GM12865 (cell line): ENCODE measurements around the gene GSK3A.
A peak's percentile ranks its signal among the peaks of the same experiment; 100 is the strongest.

Source experiments
- DNase-seq: peaks from one replicate; pipeline ENCODE4 v3.0.0; 2010; ENCODE audit warnings: low read depth
- H3K4me3 ChIP-seq: 2 replicates; pipeline ENCODE4 v1.5.1; 2011; ENCODE audit warnings: mild to moderate bottlenecking, low read depth, low read length, control low read depth
- TF ChIP-seq, protein P1 (sequence below): IDR thresholded peaks from 2 replicates; pipeline ENCODE4 v1.5.1; 2011; ENCODE audit warnings: low read length, control low read depth, low read depth, inconsistent platforms; ENCODE audit not compliant: insufficient read depth; ENCODE audit errors: missing control alignments

Gene GSK3A

DNA sequence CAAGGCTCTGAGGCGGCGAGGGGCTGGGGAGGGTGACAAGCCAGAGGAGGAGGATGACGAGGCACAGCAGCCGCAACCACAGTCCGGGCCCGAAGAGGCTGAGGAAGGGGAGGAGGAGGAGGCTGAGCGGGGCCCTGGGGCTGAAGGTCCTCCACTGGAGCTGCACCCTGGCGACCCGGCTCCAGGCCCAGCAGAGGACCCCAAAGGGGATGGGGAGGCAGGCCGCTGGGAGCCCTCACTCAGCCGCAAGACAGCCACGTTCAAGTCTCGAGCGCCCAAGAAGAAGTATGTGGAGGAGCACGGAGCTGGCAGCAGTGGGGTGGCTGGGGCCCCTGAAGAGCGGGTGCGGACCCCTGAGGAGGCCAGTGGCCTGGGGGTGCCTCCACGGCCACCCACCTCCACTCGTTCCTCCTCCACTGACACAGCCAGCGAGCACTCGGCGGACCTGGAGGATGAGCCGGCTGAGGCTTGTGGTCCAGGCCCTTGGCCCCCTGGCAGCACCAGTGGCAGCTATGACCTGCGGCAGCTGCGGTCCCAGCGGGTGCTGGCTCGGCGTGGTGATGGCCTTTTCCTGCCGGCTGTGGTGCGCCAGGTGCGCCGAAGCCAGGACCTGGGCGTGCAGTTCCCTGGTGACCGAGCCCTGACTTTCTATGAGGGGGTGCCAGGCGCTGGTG is 29.6 kb upstream of the GSK3A start:
- TF ChIP-seq, protein P1, sequence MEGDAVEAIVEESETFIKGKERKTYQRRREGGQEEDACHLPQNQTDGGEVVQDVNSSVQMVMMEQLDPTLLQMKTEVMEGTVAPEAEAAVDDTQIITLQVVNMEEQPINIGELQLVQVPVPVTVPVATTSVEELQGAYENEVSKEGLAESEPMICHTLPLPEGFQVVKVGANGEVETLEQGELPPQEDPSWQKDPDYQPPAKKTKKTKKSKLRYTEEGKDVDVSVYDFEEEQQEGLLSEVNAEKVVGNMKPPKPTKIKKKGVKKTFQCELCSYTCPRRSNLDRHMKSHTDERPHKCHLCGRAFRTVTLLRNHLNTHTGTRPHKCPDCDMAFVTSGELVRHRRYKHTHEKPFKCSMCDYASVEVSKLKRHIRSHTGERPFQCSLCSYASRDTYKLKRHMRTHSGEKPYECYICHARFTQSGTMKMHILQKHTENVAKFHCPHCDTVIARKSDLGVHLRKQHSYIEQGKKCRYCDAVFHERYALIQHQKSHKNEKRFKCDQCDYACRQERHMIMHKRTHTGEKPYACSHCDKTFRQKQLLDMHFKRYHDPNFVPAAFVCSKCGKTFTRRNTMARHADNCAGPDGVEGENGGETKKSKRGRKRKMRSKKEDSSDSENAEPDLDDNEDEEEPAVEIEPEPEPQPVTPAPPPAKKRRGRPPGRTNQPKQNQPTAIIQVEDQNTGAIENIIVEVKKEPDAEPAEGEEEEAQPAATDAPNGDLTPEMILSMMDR: no peak
- no peak overlapping the region for H3K4me3 ChIP-seq
- DNase-seq: no peak

DNA sequence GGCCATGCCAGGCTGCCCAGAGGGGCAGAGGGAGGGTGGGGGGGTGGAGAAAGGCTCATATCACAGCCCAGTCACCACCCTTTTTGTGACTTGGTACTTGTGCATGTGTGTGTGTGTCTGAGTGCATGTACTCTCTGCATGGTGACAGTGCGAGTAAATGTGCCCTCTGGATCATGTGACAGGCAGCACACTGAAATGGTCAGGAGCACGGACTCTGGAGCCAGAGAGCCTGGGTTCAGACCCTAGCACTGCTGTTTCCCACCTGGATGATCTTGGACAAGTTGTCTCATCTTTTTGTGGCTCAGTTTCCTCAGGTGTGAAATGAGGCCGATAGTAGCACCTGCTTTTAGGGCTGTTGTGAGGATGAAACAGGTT is 28.6 kb upstream of the GSK3A start:
- H3K4me3 ChIP-seq: peak overlapping the region; percentile 75
- DNase-seq: no peak
- TF ChIP-seq, protein P1: no peak

DNA sequence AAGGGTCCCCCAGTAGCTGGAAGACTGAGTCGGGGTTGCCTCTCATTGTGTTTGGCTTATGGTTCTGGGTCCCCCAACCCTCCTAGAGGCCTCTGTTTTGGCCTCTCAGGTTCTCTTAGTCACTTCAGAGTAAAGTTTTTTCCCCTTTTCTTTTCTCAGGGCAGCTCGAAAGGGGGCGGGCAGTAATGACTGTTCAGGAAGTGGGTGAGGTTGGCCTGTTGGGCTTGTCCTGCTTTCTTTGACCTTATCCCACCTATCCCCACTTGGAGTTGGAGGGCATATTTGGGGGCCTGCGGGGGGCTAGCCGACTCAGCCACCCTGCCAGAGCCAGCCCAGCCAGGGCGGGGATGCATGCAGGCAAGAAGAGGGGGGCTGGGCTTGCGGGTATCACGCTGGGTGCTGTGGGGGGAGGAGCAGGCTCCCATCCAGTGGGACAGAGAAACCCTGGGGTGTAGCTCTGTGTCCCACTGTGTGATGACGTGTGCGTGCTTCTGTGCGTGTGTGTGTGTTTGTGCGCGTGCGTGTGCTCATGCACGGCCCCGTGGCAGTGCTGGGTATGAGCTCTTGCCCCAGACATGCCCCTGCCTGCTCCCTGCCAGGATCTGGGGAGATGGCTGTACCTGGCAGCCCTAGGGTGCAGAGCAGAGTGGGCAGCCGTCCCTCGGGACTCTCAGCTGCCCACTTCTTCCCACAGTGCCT is 28.1 kb upstream of the GSK3A start:
- TF ChIP-seq, protein P1: no peak
- DNase-seq: peak; percentile 84
- peak overlapping the region; percentile 75 for H3K4me3 ChIP-seq

DNA sequence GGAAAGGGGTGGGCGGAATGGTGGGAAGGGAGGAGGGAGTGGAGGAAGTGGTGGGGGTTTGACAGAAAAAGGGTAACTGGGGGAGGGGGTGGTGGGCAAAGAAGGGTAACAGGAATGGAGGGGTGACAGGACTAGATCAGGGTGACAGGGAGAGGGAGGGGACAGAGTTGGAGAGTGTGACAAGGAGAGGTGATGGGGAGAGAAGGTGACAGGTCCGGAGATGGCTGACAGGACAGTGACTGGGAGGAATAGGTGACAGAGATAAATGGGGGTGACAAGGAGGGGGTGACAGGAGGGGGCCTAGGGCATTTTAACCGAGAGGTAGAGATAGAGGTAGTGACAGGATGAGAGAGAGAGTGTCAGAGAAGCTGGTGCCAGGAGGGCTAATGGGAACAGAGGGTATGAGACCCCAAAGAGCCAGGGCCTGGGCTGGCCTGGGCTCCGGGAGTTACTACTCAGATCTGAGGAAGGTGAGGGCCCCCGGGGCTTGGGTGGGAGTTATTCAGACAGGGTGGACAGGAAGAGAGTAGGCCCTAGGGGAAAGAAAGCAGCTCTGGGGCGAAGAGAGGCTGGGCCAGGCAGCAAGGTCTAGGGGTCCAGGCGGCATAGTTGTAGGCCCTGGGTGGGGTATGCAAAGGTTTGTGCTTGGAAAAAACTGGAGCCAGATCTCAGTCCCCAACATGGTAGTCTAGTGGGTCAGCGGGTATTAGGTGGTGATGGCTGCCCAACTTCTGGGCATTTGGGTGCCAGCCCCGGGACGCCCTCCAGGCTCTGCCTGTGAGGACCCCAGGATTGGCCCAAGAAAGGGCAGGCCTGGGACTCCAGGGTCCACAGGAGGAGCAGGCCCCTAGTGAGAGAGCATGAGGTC is 27.3 kb upstream of the GSK3A start:
- TF ChIP-seq, protein P1: no peak
- DNase-seq: no peak
- H3K4me3 ChIP-seq: peak overlapping the region; percentile 75

DNA sequence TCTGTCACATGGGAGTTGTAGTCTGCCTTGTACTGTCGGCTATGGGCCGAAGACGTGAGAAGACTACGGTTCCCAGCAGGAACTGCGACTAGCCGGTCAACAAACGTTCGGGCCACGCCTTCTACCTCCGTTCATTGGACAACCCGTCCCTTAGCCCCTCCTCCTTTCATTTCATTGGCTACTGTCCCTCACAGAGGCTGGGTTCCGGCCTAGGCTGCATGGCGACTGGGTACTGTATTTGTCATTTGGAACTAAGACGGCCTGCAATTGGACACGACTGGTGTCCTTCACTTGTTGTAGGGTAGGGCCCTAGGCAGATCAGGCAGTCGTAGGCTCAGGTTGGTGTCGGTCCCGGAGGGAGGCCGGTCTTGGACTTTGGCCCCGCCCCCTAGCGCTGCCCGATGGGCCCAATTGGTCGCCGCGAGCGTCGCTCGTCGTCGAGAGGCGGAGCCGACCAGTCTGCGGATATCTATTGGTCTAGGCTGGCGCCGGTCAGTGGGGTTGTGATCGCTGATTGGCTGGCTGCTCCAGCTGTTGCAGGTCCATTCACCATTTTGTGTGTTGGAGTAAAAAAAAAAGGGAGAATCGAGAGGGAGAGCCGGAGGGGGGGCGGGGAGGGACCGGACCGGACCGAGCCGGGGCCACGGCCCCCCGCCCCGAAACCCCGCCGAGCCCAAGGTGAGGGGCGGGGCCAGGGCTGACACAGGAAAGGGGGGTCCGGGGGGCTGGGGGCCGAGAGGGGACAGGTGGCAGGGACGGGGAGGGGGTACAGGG is 26.5 kb upstream of the GSK3A start, which contains the start of gene CIC:
Gene CIC, plus strand, starts transcription at position 549 of the 774 bp plus-strand sequence. CDS start 2,532 bp downstream, outside the sequence.
- H3K4me3 ChIP-seq: peak within 1 kb of the TSS; percentile 75
- DNase-seq: peak; percentile 100
- TF ChIP-seq, protein P1: no peak

DNA sequence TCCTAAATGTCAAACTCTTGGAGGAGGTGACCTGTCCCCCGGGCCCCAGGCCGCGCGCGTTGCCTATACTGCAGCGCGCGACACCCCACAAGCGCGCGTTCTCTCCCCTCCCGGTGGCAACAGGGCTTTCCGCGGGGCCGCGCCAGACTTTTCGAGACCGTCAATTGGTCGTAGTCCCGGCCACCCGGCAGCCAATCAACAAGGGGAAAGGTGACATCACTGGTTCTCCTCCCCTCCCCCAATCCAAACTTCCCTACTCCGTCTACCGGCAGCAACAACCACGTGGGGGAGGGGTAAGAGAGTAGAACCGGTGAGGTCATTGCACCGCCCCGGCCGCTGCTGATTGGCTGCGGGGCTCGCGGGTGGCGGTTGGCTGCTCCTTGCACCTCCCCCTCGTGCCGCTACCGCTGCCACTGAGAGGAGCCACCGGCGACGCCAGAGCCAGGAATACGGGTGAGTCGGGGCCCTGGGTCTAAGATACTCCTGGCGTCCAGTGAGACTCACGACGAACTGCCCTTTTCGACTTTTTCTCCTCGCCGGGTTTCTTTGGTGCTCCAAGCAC is 25.8 kb upstream of the GSK3A start:
- peak overlapping the region; percentile 72 for H3K4me3 ChIP-seq
- peak; percentile 100 for DNase-seq
- TF ChIP-seq, protein P1: no peak
